GM19240 (cell line): ENCODE results near the gene MED15.
"Not testable (repeated sequence)": the region's sequence is repeated elsewhere in the genome, so short reads cannot be mapped to it uniquely, and the experiment has no call there.

Experiments
- DNase-seq: peaks from one replicate; pipeline ENCODE4 v3.0.0; 2011; ENCODE audit warnings: low spot score; ENCODE audit not compliant: insufficient read length

The MED15 gene

GRCh38 chr22:20600137-20600673, 92.8 kb downstream of the MED15 start:
- no peak for DNase-seq

- no peak for DNase-seq
Measured at GRCh38 chr22:20601308-20601707, 93.9 kb downstream of the MED15 start.

GRCh38 chr22:20602609-20603164, 95.3 kb downstream of the MED15 start:
- DNase-seq: no peak

GRCh38 chr22:20604092-20604747, 96.8 kb downstream of the MED15 start:
- DNase-seq: no peak

- no peak for DNase-seq
Measured at GRCh38 chr22:20604776-20605221, 97.4 kb downstream of the MED15 start.

- no peak for DNase-seq
Measured at GRCh38 chr22:20605328-20605727, 97.9 kb downstream of the MED15 start.

- peak; percentile 48 for DNase-seq
Measured at GRCh38 chr22:20606041-20606783, 98.8 kb downstream of the MED15 start.

- DNase-seq: no peak
Measured at GRCh38 chr22:20606784-20607128, 99.3 kb downstream of the MED15 start.

- DNase-seq: no peak
Measured at GRCh38 chr22:20607157-20607907, 99.9 kb downstream of the MED15 start.

GRCh38 chr22:20610243-20610686, 102.9 kb downstream of the MED15 start:
- no peak for DNase-seq

- no peak for DNase-seq
Measured at GRCh38 chr22:20610757-20611156, 103.3 kb downstream of the MED15 start.

- no peak for DNase-seq
Measured at GRCh38 chr22:20611418-20611817, 104.0 kb downstream of the MED15 start.

GRCh38 chr22:20613301-20613700, 105.9 kb downstream of the MED15 start:
- DNase-seq: no peak

GRCh38 chr22:20615021-20615420, 107.6 kb downstream of the MED15 start:
- no peak for DNase-seq

GRCh38 chr22:20615533-20616450, 108.4 kb downstream of the MED15 start:
- no peak for DNase-seq

- no peak for DNase-seq
Measured at GRCh38 chr22:20616451-20617043, 109.1 kb downstream of the MED15 start.

GRCh38 chr22:20618488-20618887, 111.1 kb downstream of the MED15 start:
- DNase-seq: no peak

GRCh38 chr22:20619045-20619892, 111.9 kb downstream of the MED15 start:
- no peak for DNase-seq

GRCh38 chr22:20619893-20620194, 112.4 kb downstream of the MED15 start:
- DNase-seq: not testable (repeated sequence)
